Astrocyte (in vitro differentiated cells and primary cell): ENCODE results near the gene TRRAP. TPM values are rescaled to one million over a fixed set of nuclear protein-coding genes. Genes with fewer than 3 reads are reported as not detected.

ENCODE experiments used
- DNase-seq: peaks from one replicate; pipeline ENCODE4 v3.0.0-alpha.2; 2010; ENCODE audit warnings: low read depth
- FAIRE-seq: peaks from 2 replicates; lab custom pipeline; 2011; peaks lifted over from hg19 to GRCh38; lab: Jason Lieb, UNC
- H2AFZ ChIP-seq: 2 replicates; pipeline ENCODE4 v1.6.0; 2012; ENCODE audit warnings: low read depth, low read length, inconsistent platforms
- H3K27ac ChIP-seq: 2 replicates; pipeline ENCODE4 v1.5.1; 2011; ENCODE audit warnings: low read depth, low read length, inconsistent platforms
- H3K27me3 ChIP-seq: 2 replicates; pipeline ENCODE4 v1.6.0; 2011; ENCODE audit warnings: low read length, inconsistent platforms; ENCODE audit not compliant: insufficient read depth
- H3K36me3 ChIP-seq: 2 replicates; pipeline ENCODE4 v1.5.1; 2011; ENCODE audit warnings: low read length, inconsistent platforms; ENCODE audit not compliant: insufficient read depth
- H3K4me1 ChIP-seq: 2 replicates; pipeline ENCODE4 v1.5.1; 2011; ENCODE audit warnings: low read length, inconsistent platforms; ENCODE audit not compliant: insufficient read depth
- H3K4me2 ChIP-seq: 2 replicates; pipeline ENCODE4 v1.6.0; 2012; ENCODE audit warnings: low read length, inconsistent platforms
- H3K4me3 ChIP-seq: 2 replicates; pipeline ENCODE4 v1.5.1; 2011; ENCODE audit warnings: low read depth, mild to moderate bottlenecking, low read length, inconsistent platforms; ENCODE audit not compliant: insufficient read depth
- H3K79me2 ChIP-seq: 2 replicates; pipeline ENCODE4 v1.6.0; 2012; ENCODE audit warnings: mild to moderate bottlenecking, low read length, inconsistent platforms; ENCODE audit not compliant: insufficient read depth
- H3K9ac ChIP-seq: 2 replicates; pipeline ENCODE4 v1.6.0; 2012; ENCODE audit warnings: mild to moderate bottlenecking, low read length, inconsistent platforms
- H3K9me3 ChIP-seq: 2 replicates; pipeline ENCODE4 v1.5.1; 2012; ENCODE audit warnings: low read depth, mild to moderate bottlenecking, low read length, inconsistent platforms; ENCODE audit not compliant: insufficient read depth
- H4K20me1 ChIP-seq: 2 replicates; pipeline ENCODE4 v1.6.0; 2012; ENCODE audit warnings: low read length, inconsistent platforms; ENCODE audit not compliant: insufficient read depth
- H3K27ac Mint-ChIP-seq: one replicate; pipeline ENCODE4 v1.8.0; 2021; ENCODE audit warnings: mild to moderate bottlenecking, mixed read lengths; ENCODE audit not compliant: unreplicated experiment
- H3K27me3 Mint-ChIP-seq: one replicate; pipeline ENCODE4 v1.8.0; 2021; ENCODE audit warnings: low read depth, mixed read lengths; ENCODE audit not compliant: unreplicated experiment
- H3K36me3 Mint-ChIP-seq: one replicate; pipeline ENCODE4 v1.8.0; 2021; ENCODE audit warnings: low read depth, mixed read lengths; ENCODE audit not compliant: unreplicated experiment
- H3K4me1 Mint-ChIP-seq: one replicate; pipeline ENCODE4 v1.8.0; 2021; ENCODE audit warnings: low read depth, mixed read lengths; ENCODE audit not compliant: unreplicated experiment
- H3K4me3 Mint-ChIP-seq: one replicate; pipeline ENCODE4 v1.8.0; 2021; ENCODE audit warnings: mild to moderate bottlenecking, moderate library complexity, mixed read lengths; ENCODE audit not compliant: unreplicated experiment
- H3K9me3 Mint-ChIP-seq: one replicate; pipeline ENCODE4 v1.8.0; 2021; ENCODE audit warnings: mild to moderate bottlenecking, mixed read lengths; ENCODE audit not compliant: unreplicated experiment
- CTCF ChIP-seq: IDR thresholded peaks from 2 replicates; pipeline ENCODE4 v1.5.1; 2011; ENCODE audit warnings: low read depth, mild to moderate bottlenecking, inconsistent platforms, low read length, moderate library complexity; ENCODE audit not compliant: insufficient read depth
- EZH2 ChIP-seq: IDR thresholded peaks from 2 replicates; pipeline ENCODE4 v1.6.1; 2012; ENCODE audit warnings: mild to moderate bottlenecking, low read length, inconsistent platforms; ENCODE audit not compliant: insufficient read depth
- total RNA-seq: library from RNA; stranded (reverse); gene quantifications from 2 replicates; pipeline ENCODE4 v1.2.1, GENCODE V29; 2021

TRRAP gene
- total RNA-seq, 1 donor from 2014 or later: 33.5 TPM

DNA sequence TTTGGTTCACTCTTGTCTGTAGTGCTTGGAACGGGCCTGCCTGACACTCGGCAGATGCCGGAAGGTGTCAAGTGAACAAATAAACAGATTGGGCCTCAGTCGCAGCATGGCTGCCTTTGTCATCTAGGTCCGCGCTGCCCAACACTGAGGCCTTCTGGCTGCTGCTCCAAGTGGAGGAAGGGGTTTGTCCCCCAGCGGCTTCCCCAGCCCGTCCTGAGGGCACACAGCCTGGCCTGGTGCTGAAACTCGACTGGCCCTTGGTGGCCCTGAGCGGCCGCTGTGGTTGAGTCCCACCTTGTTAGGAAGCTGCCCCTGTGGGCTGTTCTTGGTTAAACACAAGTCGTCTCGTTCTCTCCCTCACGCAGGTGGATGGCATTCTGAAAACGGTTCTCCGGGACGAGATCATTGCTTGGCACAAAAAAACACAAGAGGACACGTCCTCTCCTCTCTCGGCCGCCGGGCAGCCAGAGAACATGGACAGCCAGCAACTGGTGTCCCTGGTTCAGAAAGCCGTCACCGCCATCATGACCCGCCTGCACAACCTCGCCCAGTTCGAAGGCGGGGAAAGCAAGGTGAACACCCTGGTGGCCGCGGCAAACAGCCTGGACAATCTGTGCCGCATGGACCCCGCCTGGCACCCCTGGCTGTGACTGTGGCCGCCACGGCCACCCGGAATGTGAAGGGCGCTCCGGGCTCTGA lies 133.5 kb downstream of the TRRAP start:
- H3K4me1 Mint-ChIP-seq: no peaks in the 10 kb centered on the region
- H3K27me3 ChIP-seq: no peaks in the 10 kb centered on the region
- no peak overlapping the region for H3K27ac ChIP-seq
- peaks cover 45% of the 10 kb centered on the region for H3K36me3 ChIP-seq
- peaks cover 43% of the 10 kb centered on the region for H3K36me3 Mint-ChIP-seq
- no peak overlapping the region for H2AFZ ChIP-seq
- no peak overlapping the region for H3K27ac Mint-ChIP-seq
- no peaks in the 10 kb centered on the region for H3K4me1 ChIP-seq
- no peaks in the 10 kb centered on the region for H3K9me3 Mint-ChIP-seq
- H3K4me3 ChIP-seq: no peak overlapping the region
- no peak overlapping the region for H3K9ac ChIP-seq
- no peak for FAIRE-seq
- H3K27me3 Mint-ChIP-seq: no peaks in the 10 kb centered on the region
- no peak for DNase-seq
- TF ChIP-seq CTCF (no peak), EZH2 (no peak)
- H3K79me2 ChIP-seq: no peaks in the 10 kb centered on the region
- H4K20me1 ChIP-seq: peaks cover 21% of the 10 kb centered on the region
- H3K9me3 ChIP-seq: no peaks in the 10 kb centered on the region
- no peak overlapping the region for H3K4me2 ChIP-seq
- no peak overlapping the region for H3K4me3 Mint-ChIP-seq

- H3K9ac ChIP-seq: no peak overlapping the region
- H3K4me3 Mint-ChIP-seq: no peak overlapping the region
- no peaks in the 10 kb centered on the region for H3K4me1 Mint-ChIP-seq
- no peaks in the 10 kb centered on the region for H3K4me1 ChIP-seq
- H3K4me2 ChIP-seq: no peak overlapping the region
- DNase-seq (no peak), FAIRE-seq (no peak)
- no peak overlapping the region for H3K27ac Mint-ChIP-seq
- H3K27me3 Mint-ChIP-seq: no peaks in the 10 kb centered on the region
- H3K36me3 Mint-ChIP-seq: peaks cover 41% of the 10 kb centered on the region
- H3K79me2 ChIP-seq: peaks cover 4% of the 10 kb centered on the region
- H3K9me3 Mint-ChIP-seq: no peaks in the 10 kb centered on the region
- H2AFZ ChIP-seq: no peak overlapping the region
- H4K20me1 ChIP-seq: peaks cover 22% of the 10 kb centered on the region
- no peak overlapping the region for H3K4me3 ChIP-seq
- peaks cover 45% of the 10 kb centered on the region for H3K36me3 ChIP-seq
- no peaks in the 10 kb centered on the region for H3K27me3 ChIP-seq
- no peaks in the 10 kb centered on the region for H3K9me3 ChIP-seq
- TF ChIP-seq EZH2: no peak
- no peak for TF ChIP-seq CTCF
- no peak overlapping the region for H3K27ac ChIP-seq
Measured at GRCh38 chr7:99012722-99013121, 134.4 kb downstream of the TRRAP start.
